K562 (cell line): ENCODE data around the gene CCNYL1.
"Not testable (repeated sequence)": the region's sequence is repeated elsewhere in the genome, so short reads cannot be mapped to it uniquely, and the experiment has no call there.

Experiments
- MNT ChIP-seq, 2 experiments: fragments of 450-650 bp; conservative IDR thresholded peaks; 2 replicates each; pipeline ENCODE4 v1.6.1; 2017; ENCODE audit warnings: mild to moderate bottlenecking in 2 of 2, moderate library complexity in 2 of 2
- POU5F1 ChIP-seq: fragments of 150-350 bp; IDR thresholded peaks from 2 replicates; pipeline ENCODE4 v1.6.1; 2014; ENCODE audit warnings: borderline replicate concordance, low read length, low read depth, mild to moderate bottlenecking; ENCODE audit not compliant: partially characterized antibody
- RBM22 ChIP-seq: fragments of 200-400 bp; formaldehyde crosslinking; IDR thresholded peaks from 2 replicates; pipeline ENCODE4 v1.6.1; 2018; ENCODE audit warnings: low read length, low read depth; ENCODE audit not compliant: poor library complexity, severe bottlenecking
- SMAD3 ChIP-seq: fragments of 450-650 bp; formaldehyde crosslinking; conservative IDR thresholded peaks from 2 replicates; pipeline ENCODE4 v1.4.0; 2020; ENCODE audit warnings: mild to moderate bottlenecking
- SMARCC2 ChIP-seq: fragments of 450-650 bp; IDR thresholded peaks from 2 replicates; pipeline ENCODE4 v1.6.1; 2017; ENCODE audit warnings: antibody characterized with exemption, moderate library complexity, mild to moderate bottlenecking, low read depth
- SP2 ChIP-seq: IDR thresholded peaks from 2 replicates; pipeline ENCODE4 v1.6.1; 2011; ENCODE audit warnings: mild to moderate bottlenecking, low read depth, low read length, moderate library complexity; ENCODE audit not compliant: poor library complexity, severe bottlenecking; ENCODE audit errors: extremely low read depth
- SRF ChIP-seq, 2 experiments: fragments of 250-450, 450-650 bp in 1 of 2; sonication (Bioruptor Pico) in 1 of 2; sonication (generic) in 1 of 2; formaldehyde crosslinking; IDR thresholded peaks; 2 replicates each; pipeline versions ENCODE4 v1.5.0 to v1.5.1; 2020 to 2022; ENCODE audit warnings: mild to moderate bottlenecking in 1 of 2, missing genetic modification reagents in 1 of 2
- TAF7 ChIP-seq: fragments of 450-650 bp; IDR thresholded peaks from 2 replicates; pipeline ENCODE4 v1.6.1; 2016; ENCODE audit warnings: missing genetic modification characterization, missing compliant biosample characterization
- ZEB2 ChIP-seq: fragments of 450-650 bp; IDR thresholded peaks from 2 replicates; pipeline ENCODE4 v1.6.1; 2016

GRCh38 chr2:207696911-207697310 lies 14.5 kb upstream of the CCNYL1 start:
- not testable (repeated sequence) for TF ChIP-seq SMAD3 (CRISPR knock-in tag); MNT (conservative IDR thresholded peaks at IDR 0.05); TAF7; SP2; RBM22; POU5F1; SMARCC2; ZEB2; SRF (CRISPR knock-in tag; IDR thresholded peaks at IDR 0.05)
